Measurements from ENCODE around the gene CD83. TPM values are rescaled to one million over a fixed set of nuclear protein-coding genes. Genes with fewer than 3 reads are reported as not detected.

The CD83 gene
- polyA plus RNA-seq, 1 donor, result 6.8 TPM

- DNase-seq (ENCODE audit: low read depth), result no peak
Measured at GRCh38 chr6:14123386-14124111, 6.0 kb downstream of the CD83 start.

- no peak for DNase-seq (ENCODE audit: low read depth)
Measured at GRCh38 chr6:14125346-14125745, 7.8 kb downstream of the CD83 start.

GRCh38 chr6:14126191-14126590, 8.6 kb downstream of the CD83 start:
- no peak for DNase-seq (ENCODE audit: low read depth)

GRCh38 chr6:14127611-14128010, 10.0 kb downstream of the CD83 start:
- DNase-seq (ENCODE audit: low read depth), result no peak

GRCh38 chr6:14128012-14128411, 10.4 kb downstream of the CD83 start:
- no peak for DNase-seq (ENCODE audit: low read depth)

- no peak for DNase-seq (ENCODE audit: low read depth)
Measured at GRCh38 chr6:14128746-14129145, 11.2 kb downstream of the CD83 start.

- peak; percentile 68 for DNase-seq (ENCODE audit: low read depth)
Measured at GRCh38 chr6:14129575-14129974, 12.0 kb downstream of the CD83 start.

GRCh38 chr6:14130435-14131075, 13.0 kb downstream of the CD83 start:
- DNase-seq (ENCODE audit: low read depth), result no peak

- DNase-seq (ENCODE audit: low read depth), result no peak
Measured at GRCh38 chr6:14131579-14131978, 14.0 kb downstream of the CD83 start.

GRCh38 chr6:14132244-14132920, 14.8 kb downstream of the CD83 start:
- DNase-seq (ENCODE audit: low read depth), result no peak

- DNase-seq (ENCODE audit: low read depth), result no peak
Measured at GRCh38 chr6:14132921-14133275, 15.3 kb downstream of the CD83 start.

- DNase-seq (ENCODE audit: low read depth), result no peak
Measured at GRCh38 chr6:14134211-14134910, 16.8 kb downstream of the CD83 start.

- DNase-seq (ENCODE audit: low read depth), result no peak
Measured at GRCh38 chr6:14135893-14136539, 18.4 kb downstream of the CD83 start.

GRCh38 chr6:14138701-14139215, 21.2 kb downstream of the CD83 start:
- DNase-seq (ENCODE audit: low read depth), result no peak

- no peak for DNase-seq (ENCODE audit: low read depth)
Measured at GRCh38 chr6:14141351-14142062, 23.9 kb downstream of the CD83 start.

- no peak for DNase-seq (ENCODE audit: low read depth)
Measured at GRCh38 chr6:14142063-14142450, 24.5 kb downstream of the CD83 start.

- no peak for DNase-seq (ENCODE audit: low read depth)
Measured at GRCh38 chr6:14142511-14143223, 25.1 kb downstream of the CD83 start.

GRCh38 chr6:14143305-14143704, 25.7 kb downstream of the CD83 start:
- DNase-seq (ENCODE audit: low read depth), result no peak

GRCh38 chr6:14144678-14145113, 27.1 kb downstream of the CD83 start:
- DNase-seq (ENCODE audit: low read depth), result no peak

- DNase-seq (ENCODE audit: low read depth), result no peak
Measured at GRCh38 chr6:14146506-14147096, 29.0 kb downstream of the CD83 start.
